Measurements from ENCODE around the gene KIF26A.

Gene KIF26A

GRCh38 chr14:104099096-104100041 lies 39.0 kb upstream of the KIF26A start:
- H3K9ac ChIP-seq (ENCODE audit: low read length): no peak overlapping the region
- no peak overlapping the region for H3K27ac ChIP-seq (ENCODE audit: low read depth, low read length)
- no peak overlapping the region for H3K4me3 ChIP-seq (ENCODE audit: insufficient read depth, low read length, poor library complexity, severe bottlenecking)
- H3K36me3 ChIP-seq (ENCODE audit: low read length): no peaks in the 10 kb centered on the region
- H3F3A ChIP-seq (ENCODE audit: insufficient read depth): no peaks in the 10 kb centered on the region
- H2AFZ ChIP-seq (ENCODE audit: low read depth, low read length, severe bottlenecking): no peak overlapping the region
- no peak overlapping the region for H3K4me2 ChIP-seq (ENCODE audit: low read depth, low read length, poor library complexity, severe bottlenecking)
- H3K9me3 ChIP-seq (ENCODE audit: insufficient read depth, low read length): no peaks in the 10 kb centered on the region
- no peaks in the 10 kb centered on the region for H4K20me1 ChIP-seq (ENCODE audit: low read depth, low read length)
- TF ChIP-seq CTCF (IDR thresholded peaks at IDR 0.05; ENCODE audit: insufficient read depth, low read length, poor library complexity, severe bottlenecking) (no peak), EZH2phosphoT487 (conservative IDR thresholded peaks at IDR 0.05; ENCODE audit: low read length) (no peak)
- no peaks in the 10 kb centered on the region for H3K9me2 ChIP-seq (replicated peaks; ENCODE audit: insufficient read depth, low read length)
- no peaks in the 10 kb centered on the region for H3K27me3 ChIP-seq (ENCODE audit: low read length)
- H3K79me2 ChIP-seq (ENCODE audit: insufficient read depth, low read length): no peaks in the 10 kb centered on the region

- Histone ChIP-seq H3K27me3 (ENCODE audit: low read length) (no peaks in the 10 kb centered on the region), H3K4me2 (ENCODE audit: low read depth, low read length, poor library complexity, severe bottlenecking) (no peak overlapping the region), H3K9me3 (ENCODE audit: insufficient read depth, low read length) (no peaks in the 10 kb centered on the region)
These were observed 38.0 kb upstream of the KIF26A start for GRCh38 chr14:104100171-104101085.

GRCh38 chr14:104101086-104101621 lies 37.2 kb upstream of the KIF26A start:
- TF ChIP-seq EZH2phosphoT487 (conservative IDR thresholded peaks at IDR 0.05; ENCODE audit: low read length) (no peak), CTCF (IDR thresholded peaks at IDR 0.05; ENCODE audit: insufficient read depth, low read length, poor library complexity, severe bottlenecking) (no peak)
- no peak overlapping the region for H3K27ac ChIP-seq (ENCODE audit: low read depth, low read length)
- H4K20me1 ChIP-seq (ENCODE audit: low read depth, low read length): no peaks in the 10 kb centered on the region
- no peaks in the 10 kb centered on the region for H3F3A ChIP-seq (ENCODE audit: insufficient read depth)
- H3K27me3 ChIP-seq (ENCODE audit: low read length): no peaks in the 10 kb centered on the region
- H3K4me3 ChIP-seq (ENCODE audit: insufficient read depth, low read length, poor library complexity, severe bottlenecking): no peak overlapping the region
- no peaks in the 10 kb centered on the region for H3K9me2 ChIP-seq (replicated peaks; ENCODE audit: insufficient read depth, low read length)
- no peak overlapping the region for H3K4me2 ChIP-seq (ENCODE audit: low read depth, low read length, poor library complexity, severe bottlenecking)
- no peak overlapping the region for H2AFZ ChIP-seq (ENCODE audit: low read depth, low read length, severe bottlenecking)
- no peaks in the 10 kb centered on the region for H3K9me3 ChIP-seq (ENCODE audit: insufficient read depth, low read length)
- no peaks in the 10 kb centered on the region for H3K36me3 ChIP-seq (ENCODE audit: low read length)
- H3K79me2 ChIP-seq (ENCODE audit: insufficient read depth, low read length): no peaks in the 10 kb centered on the region
- no peak overlapping the region for H3K9ac ChIP-seq (ENCODE audit: low read length)

More at GRCh38 chr14:104100171-104101085, 38.0 kb upstream of the KIF26A start:
- Histone ChIP-seq H3K27ac (ENCODE audit: low read depth, low read length) (no peak overlapping the region), H3K9me2 (replicated peaks; ENCODE audit: insufficient read depth, low read length) (no peaks in the 10 kb centered on the region), H4K20me1 (ENCODE audit: low read depth, low read length) (no peaks in the 10 kb centered on the region), H2AFZ (ENCODE audit: low read depth, low read length, severe bottlenecking) (no peak overlapping the region), H3K4me3 (ENCODE audit: insufficient read depth, low read length, poor library complexity, severe bottlenecking) (no peak overlapping the region), H3K9ac (ENCODE audit: low read length) (no peak overlapping the region), H3K36me3 (ENCODE audit: low read length) (no peaks in the 10 kb centered on the region), H3K79me2 (ENCODE audit: insufficient read depth, low read length) (no peaks in the 10 kb centered on the region), H3F3A (ENCODE audit: insufficient read depth) (no peaks in the 10 kb centered on the region)
- TF ChIP-seq CTCF (IDR thresholded peaks at IDR 0.05; ENCODE audit: insufficient read depth, low read length, poor library complexity, severe bottlenecking): no peak
- no peak for TF ChIP-seq EZH2phosphoT487 (conservative IDR thresholded peaks at IDR 0.05; ENCODE audit: low read length)
